ENCODE data around the gene CCNY.
"Not testable (repeated sequence)": the region's sequence is repeated elsewhere in the genome, so short reads cannot be mapped to it uniquely, and the experiment has no call there.

Gene CCNY

GRCh38 chr10:35334297-35334696 is 2.0 kb upstream of the CCNY start:
- DNase-seq = no peak

GRCh38 chr10:35335133-35336083 is 901 bp upstream of the CCNY start:
- no peak for DNase-seq

- DNase-seq = no peak
These were observed 863 bp downstream of the CCNY start for GRCh38 chr10:35336921-35337823.

- DNase-seq = no peak
These were observed 3.6 kb downstream of the CCNY start for GRCh38 chr10:35339942-35340341.

- peak; percentile 60 for DNase-seq
These were observed 4.7 kb downstream of the CCNY start for GRCh38 chr10:35340975-35341374.

GRCh38 chr10:35341521-35341920 is 5.2 kb downstream of the CCNY start:
- DNase-seq = no peak

- no peak for DNase-seq
These were observed 6.0 kb downstream of the CCNY start for GRCh38 chr10:35342183-35342753.

GRCh38 chr10:35343739-35344138 is 7.4 kb downstream of the CCNY start:
- no peak for DNase-seq

GRCh38 chr10:35345383-35345742 is 9.1 kb downstream of the CCNY start:
- no peak for DNase-seq

- no peak for DNase-seq
These were observed 9.9 kb downstream of the CCNY start for GRCh38 chr10:35346248-35346647.

- no peak for DNase-seq
These were observed 10.8 kb downstream of the CCNY start for GRCh38 chr10:35347121-35347562.

GRCh38 chr10:35347899-35348608 is 11.7 kb downstream of the CCNY start:
- DNase-seq = no peak

- DNase-seq = no peak
These were observed 12.5 kb downstream of the CCNY start for GRCh38 chr10:35348609-35349388.

GRCh38 chr10:35349389-35349915 is 13.1 kb downstream of the CCNY start:
- no peak for DNase-seq

- DNase-seq = no peak
These were observed 14.7 kb downstream of the CCNY start for GRCh38 chr10:35351021-35351420.

GRCh38 chr10:35352097-35352496 is 15.8 kb downstream of the CCNY start:
- no peak for DNase-seq

GRCh38 chr10:35352512-35352911 is 16.2 kb downstream of the CCNY start:
- DNase-seq = no peak

- DNase-seq = no peak
These were observed 17.1 kb downstream of the CCNY start for GRCh38 chr10:35353395-35353794.

- DNase-seq = no peak
These were observed 17.5 kb downstream of the CCNY start for GRCh38 chr10:35353805-35354204.

GRCh38 chr10:35354257-35354656 is 17.9 kb downstream of the CCNY start:
- not testable (repeated sequence) for DNase-seq
